ENCODE measurements around the gene TCF3. TPM values are rescaled to one million over a fixed set of nuclear protein-coding genes. Genes with fewer than 3 reads are reported as not detected.

The TCF3 gene
- polyA plus RNA-seq, 3 donors, result 2.4 to 36.2 (median 3.3) TPM

GRCh38 chr19:1678073-1678472 is 25.7 kb upstream of the TCF3 start:
- Histone ChIP-seq H4K20me1 (ENCODE audit: insufficient read depth, low read length) (no peaks in the 10 kb centered on the region), H3K27ac (ENCODE audit: low read depth in 1 of 2, low read length in 2 of 2) (no peak overlapping the region), H3K9ac (ENCODE audit: insufficient read depth, low read length, poor library complexity, severe bottlenecking) (no peak overlapping the region), H3K36me3 (replicated peaks in 1 of 2; ENCODE audit: control insufficient read depth in 1 of 2, insufficient read depth in 2 of 2, low read length in 2 of 2) (no peaks in the 10 kb centered on the region), H3K79me2 (ENCODE audit: insufficient read depth, low read length) (no peaks in the 10 kb centered on the region), H3K4me2 (replicated peaks; ENCODE audit: extremely low read depth, low read length, poor library complexity, severe bottlenecking) (no peak overlapping the region), H3K9me3 (replicated peaks in 1 of 2; ENCODE audit: control insufficient read depth in 1 of 2, insufficient read depth in 1 of 2, low read length in 2 of 2) (no peaks in the 10 kb centered on the region), H3K27me3 (ENCODE audit: control insufficient read depth in 2 of 2, insufficient read depth in 2 of 2, low read length in 2 of 2) (peaks cover 3 to 45% of the 10 kb centered on the region in 2 donors), H2AFZ (ENCODE audit: insufficient read depth, low read depth, low read length, poor library complexity, severe bottlenecking) (no peak overlapping the region), H3K4me3 (replicated peaks in 1 of 3; ENCODE audit: low read depth in 2 of 3, low read length in 3 of 3) (no peak overlapping the region), H3K4me1 (ENCODE audit: control insufficient read depth in 1 of 2, insufficient read depth in 2 of 2, low read length in 2 of 2) (no peaks in the 10 kb centered on the region)
- no peak for TF ChIP-seq CTCF (IDR thresholded peaks at IDR 0.05)
- Mint-ChIP-seq H3K36me3 (no peaks in the 10 kb centered on the region), H3K27me3 (ENCODE audit: low read depth in 3 of 3) (peaks cover 52 to 78% (median 57%) of the 10 kb centered on the region in 3 donors), H3K27ac (peak overlapping the region in 1 of 7 donors; percentile 32), H3K4me3 (peak overlapping the region in 1 of 2 donors; percentile 2), H3K4me1 (no peaks in the 10 kb centered on the region), H3K9me3 (peaks cover 0 to 14% (median 0%) of the 10 kb centered on the region in 7 donors)
- no peak for DNase-seq
- intact Hi-C loops (cut with micrococcal nuclease), result no loop called here
- 70% methylated on average over 2 of the region's 2 CpGs for WGBS (ENCODE audit: insufficient coverage)

- intact Hi-C loops (cut with micrococcal nuclease), result no loop called here
- TF ChIP-seq CTCF (IDR thresholded peaks at IDR 0.05), result no peak
- Histone ChIP-seq H3K4me2 (replicated peaks; ENCODE audit: extremely low read depth, low read length, poor library complexity, severe bottlenecking) (no peak overlapping the region), H3K79me2 (ENCODE audit: insufficient read depth, low read length) (no peaks in the 10 kb centered on the region), H3K27me3 (ENCODE audit: control insufficient read depth in 2 of 2, insufficient read depth in 2 of 2, low read length in 2 of 2) (peaks cover 3 to 44% of the 10 kb centered on the region in 2 donors), H2AFZ (ENCODE audit: insufficient read depth, low read depth, low read length, poor library complexity, severe bottlenecking) (no peak overlapping the region), H3K4me3 (replicated peaks in 1 of 3; ENCODE audit: low read depth in 2 of 3, low read length in 3 of 3) (no peak overlapping the region), H4K20me1 (ENCODE audit: insufficient read depth, low read length) (no peaks in the 10 kb centered on the region), H3K9me3 (replicated peaks in 1 of 2; ENCODE audit: control insufficient read depth in 1 of 2, insufficient read depth in 1 of 2, low read length in 2 of 2) (no peaks in the 10 kb centered on the region), H3K4me1 (ENCODE audit: control insufficient read depth in 1 of 2, insufficient read depth in 2 of 2, low read length in 2 of 2) (peaks cover 7 to 8% of the 10 kb centered on the region in 2 donors), H3K9ac (ENCODE audit: insufficient read depth, low read length, poor library complexity, severe bottlenecking) (no peak overlapping the region), H3K27ac (ENCODE audit: low read depth in 1 of 2, low read length in 2 of 2) (no peak overlapping the region), H3K36me3 (replicated peaks in 1 of 2; ENCODE audit: control insufficient read depth in 1 of 2, insufficient read depth in 2 of 2, low read length in 2 of 2) (no peaks in the 10 kb centered on the region)
- Mint-ChIP-seq H3K4me3 (peak overlapping the region in 1 of 2 donors; percentile 69), H3K27ac (no peak overlapping the region), H3K27me3 (ENCODE audit: low read depth in 3 of 3) (peaks cover 46 to 75% (median 47%) of the 10 kb centered on the region in 3 donors), H3K9me3 (peaks cover 0 to 14% (median 0%) of the 10 kb centered on the region in 7 donors), H3K36me3 (no peaks in the 10 kb centered on the region), H3K4me1 (no peaks in the 10 kb centered on the region)
- DNase-seq, result no peak
- 50% methylated on average over 10 of the region's 27 CpGs for WGBS (ENCODE audit: insufficient coverage)
Observed at GRCh38 chr19:1676351-1677266, 24.2 kb upstream of the TCF3 start.
